ENCODE data around the gene SH3PXD2A.

SH3PXD2A gene

GRCh38 chr10:103544657-103545310, 310.6 kb downstream of the SH3PXD2A start:
- H3K9me3 ChIP-seq (ENCODE audit: control insufficient read depth, insufficient read depth, low read depth, low read length): no peaks in the 10 kb centered on the region
- H3K9ac ChIP-seq (ENCODE audit: low read length): peak overlapping the region; percentile 7
- no peak overlapping the region for H3K4me3 ChIP-seq (ENCODE audit: low read depth, low read length)
- no peaks in the 10 kb centered on the region for H3K36me3 ChIP-seq (ENCODE audit: control insufficient read depth, insufficient read depth, low read length)
- peaks cover 30% of the 10 kb centered on the region for H3K4me1 ChIP-seq (ENCODE audit: control insufficient read depth, insufficient read depth, low read length)
- no peaks in the 10 kb centered on the region for H3K27me3 ChIP-seq (ENCODE audit: control insufficient read depth, insufficient read depth, low read length)
- H3K27ac ChIP-seq (ENCODE audit: low read depth, low read length): no peak overlapping the region
